ENCODE data around the gene GTF3C1. TPM values are rescaled to one million over a fixed set of nuclear protein-coding genes. Genes with fewer than 3 reads are reported as not detected.

GTF3C1 gene
- total RNA-seq, 2 donors from 2014 or later, result 45.8 to 48.8 TPM

DNA sequence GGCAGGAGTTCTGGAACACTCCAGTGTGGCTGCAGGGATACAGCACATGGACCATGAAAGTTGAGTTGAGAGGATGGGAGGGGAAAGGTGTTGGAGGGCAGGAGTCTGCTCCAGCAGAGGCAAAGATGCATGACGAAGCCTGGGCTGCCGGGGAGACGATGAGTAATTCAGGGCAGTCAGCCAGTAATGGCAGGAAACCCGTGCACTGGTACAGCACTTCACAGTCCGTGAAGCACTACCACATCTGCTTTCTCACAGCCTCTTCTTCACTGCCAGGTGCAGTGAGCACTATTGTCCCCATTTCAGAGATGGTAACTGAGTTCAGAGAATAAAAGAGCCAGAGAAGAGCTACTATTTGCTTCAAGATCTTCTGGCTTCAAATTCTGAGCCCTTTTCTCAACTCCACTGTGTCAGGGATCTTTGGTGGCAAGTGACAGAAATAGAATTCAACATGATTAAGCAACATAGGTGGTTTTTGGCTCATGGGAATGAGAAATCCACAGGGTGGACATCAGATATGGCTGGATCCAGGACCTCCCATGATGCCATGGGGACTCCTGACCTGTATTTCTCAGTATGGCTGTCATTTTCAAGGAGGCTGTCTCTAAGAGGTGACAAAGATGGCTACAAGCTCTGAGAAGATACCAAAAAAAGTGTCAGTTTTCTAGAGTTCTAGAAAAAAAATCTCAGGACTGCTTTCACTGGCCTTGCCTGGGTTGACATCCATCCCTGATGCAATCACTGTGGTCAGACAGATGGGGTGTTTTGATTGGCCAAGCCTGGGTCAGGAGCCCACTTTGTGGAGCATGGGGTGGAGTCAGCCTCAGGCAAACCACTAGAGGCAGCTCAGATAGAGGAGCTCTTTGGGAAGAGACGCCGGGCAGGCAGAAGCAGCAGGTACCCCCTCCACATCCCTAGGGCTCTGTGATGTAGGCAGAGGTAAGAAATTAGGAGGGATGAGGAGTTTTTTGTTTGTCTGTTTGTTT lies 123.0 kb downstream of the GTF3C1 start:
- ATAC-seq (no peak), DNase-seq (no peak)
- intact Hi-C loops (cut with DNase I, micrococcal nuclease), result no loop called here

DNA sequence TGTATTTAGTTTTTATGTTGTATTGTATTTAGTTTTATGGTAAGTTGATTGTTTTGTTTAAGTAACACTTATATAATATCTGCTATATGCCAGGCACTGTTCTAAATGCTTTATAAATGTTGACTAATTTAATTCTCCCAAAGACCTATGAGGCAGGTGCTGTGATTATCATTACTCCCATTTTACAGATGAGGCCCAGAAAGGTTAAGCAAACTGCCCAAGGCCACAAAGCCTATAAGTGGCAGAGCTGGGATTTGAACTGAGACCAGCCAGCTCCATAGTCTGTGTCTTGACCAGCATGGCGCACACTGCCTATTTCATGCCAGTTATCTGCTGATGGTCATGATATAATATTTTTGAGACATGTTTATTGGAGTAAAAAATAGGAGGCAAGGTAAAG lies 123.8 kb downstream of the GTF3C1 start:
- no peak for DNase-seq
- intact Hi-C loops (cut with DNase I, micrococcal nuclease), result no loop called here
- no peak for ATAC-seq

DNA sequence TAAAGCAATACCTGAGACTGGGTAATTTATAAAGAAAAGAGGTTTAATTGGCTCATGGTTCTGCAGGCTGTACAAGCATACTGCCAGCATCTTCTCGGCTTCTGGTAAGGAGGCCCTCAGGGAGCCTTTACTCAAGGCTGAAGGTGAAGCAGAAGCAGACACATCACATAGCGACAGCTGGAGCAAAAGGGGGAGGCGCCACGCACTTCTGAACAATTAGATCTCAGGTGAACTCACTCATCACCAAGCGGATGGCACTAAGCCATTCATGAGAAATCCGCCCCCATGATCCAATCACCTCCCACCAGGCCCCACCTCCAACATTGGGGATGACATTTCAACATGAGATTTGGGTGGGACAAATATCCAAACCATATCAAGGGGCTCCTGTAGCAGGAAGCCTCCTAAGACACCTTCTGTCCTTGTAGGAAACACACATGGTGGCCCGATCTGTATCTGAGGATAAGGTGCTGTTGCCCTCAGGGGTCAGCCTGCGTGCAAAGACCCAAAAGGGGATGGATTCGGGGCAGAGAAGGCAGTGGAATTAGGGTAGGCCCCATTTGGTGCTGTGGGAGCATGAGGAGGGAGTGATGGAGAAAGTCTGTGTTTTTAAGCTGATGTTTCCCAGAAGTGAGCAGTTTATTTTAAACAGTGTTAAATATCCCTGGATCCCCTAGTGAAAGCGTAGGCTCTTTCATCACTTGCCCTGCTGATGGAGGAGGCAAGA lies 124.8 kb downstream of the GTF3C1 start:
- DNase-seq (no peak), ATAC-seq (no peak)
- intact Hi-C loops (cut with DNase I, micrococcal nuclease), result no loop called here

DNA sequence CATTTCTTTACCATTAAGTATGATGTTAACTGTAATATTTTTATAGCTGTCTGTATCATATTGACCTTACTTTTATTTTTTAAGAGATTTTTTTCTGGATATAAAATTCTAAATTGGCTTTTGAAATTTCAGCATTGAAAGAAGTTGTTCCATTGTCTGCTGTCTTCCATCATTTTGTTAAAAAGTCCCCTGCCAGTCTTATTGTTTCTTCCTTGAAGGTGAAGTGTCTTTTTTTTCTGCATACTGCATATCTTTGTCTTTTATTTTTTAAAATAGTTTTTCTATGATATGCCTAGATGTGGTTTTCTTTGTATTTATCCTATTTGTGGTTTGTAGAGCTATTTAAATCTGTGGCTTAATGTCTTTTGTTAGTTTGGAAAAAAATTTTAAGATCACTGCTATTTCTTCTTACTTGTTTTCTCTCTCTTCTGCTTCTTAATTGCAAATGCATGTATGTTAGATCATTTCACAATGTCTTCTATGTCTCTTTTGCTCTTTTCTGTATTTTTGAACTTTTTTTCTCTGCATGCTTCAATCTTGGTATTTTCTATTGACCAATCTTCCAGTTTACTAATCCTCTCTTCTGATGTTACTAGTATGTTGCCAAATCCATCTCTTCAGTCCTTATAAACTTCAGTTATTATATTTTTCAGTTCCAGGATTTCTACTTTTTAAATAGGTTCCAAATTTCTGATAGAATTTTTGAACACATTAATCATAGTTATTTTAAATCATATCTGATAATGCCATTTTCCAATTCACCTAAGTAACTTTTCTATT lies 127.6 kb downstream of the GTF3C1 start:
- no peak for ATAC-seq
- intact Hi-C loops (cut with DNase I, micrococcal nuclease), result no loop called here
- no peak for DNase-seq

DNA sequence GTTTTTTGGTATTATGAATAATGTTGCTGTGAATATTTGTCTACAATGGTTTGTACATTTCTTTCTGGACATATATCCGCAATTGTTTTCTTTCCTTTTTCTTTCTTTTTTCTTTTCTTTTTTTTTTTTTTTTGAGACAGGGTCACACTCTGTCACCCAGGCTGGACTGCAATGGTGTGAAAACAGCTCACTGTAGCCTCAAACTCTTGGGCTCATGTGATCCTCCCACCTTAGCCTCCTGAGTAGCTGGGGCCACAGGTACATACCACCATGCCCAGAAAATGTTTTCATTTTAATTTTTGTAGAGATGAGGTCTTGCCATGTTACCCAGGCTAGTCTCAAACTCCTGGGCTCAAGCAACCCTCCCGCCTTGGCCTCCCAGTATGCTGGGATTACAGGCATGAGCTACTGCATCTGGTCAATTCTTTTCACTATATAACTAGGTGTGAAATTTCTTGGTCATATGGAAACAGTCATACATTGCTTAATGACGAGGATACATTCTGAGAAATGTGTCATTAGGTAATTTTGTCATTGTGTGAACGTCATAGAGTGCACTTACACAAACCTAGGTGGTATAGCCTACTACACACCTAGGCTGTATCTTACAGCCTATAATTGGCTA lies 132.6 kb downstream of the GTF3C1 start:
- intact Hi-C loops (cut with DNase I, micrococcal nuclease), result no loop called here
- DNase-seq, result no peak
- ATAC-seq, result no peak

DNA sequence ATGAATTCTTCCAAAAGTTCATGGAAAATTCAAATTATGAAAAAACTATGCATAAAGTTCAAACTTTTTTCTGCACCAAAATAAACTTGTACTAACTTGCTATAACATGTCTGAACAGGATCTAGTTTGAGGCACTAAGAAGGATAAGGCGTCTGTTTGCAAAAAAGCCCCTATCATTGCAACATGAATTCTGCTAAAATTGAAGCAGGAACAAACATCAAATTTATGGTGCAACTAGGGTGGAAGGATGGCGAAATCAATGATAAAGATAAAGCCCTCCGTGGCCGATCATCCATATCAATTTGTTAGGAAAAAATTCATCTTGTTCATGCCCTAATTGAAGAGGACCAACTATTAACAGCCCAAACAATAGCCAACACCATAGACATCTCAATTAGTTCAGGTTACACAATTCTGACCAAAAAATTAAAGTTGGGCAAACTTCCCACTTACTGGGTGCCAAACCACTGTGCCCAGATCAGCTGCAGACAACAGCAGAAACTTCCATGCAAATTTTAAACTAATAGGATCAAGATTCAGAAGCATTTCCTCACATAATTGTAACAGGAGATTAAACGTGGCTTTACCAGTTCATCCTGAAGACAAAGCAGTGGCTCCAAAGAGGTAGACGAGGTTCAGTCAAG lies 134.8 kb downstream of the GTF3C1 start:
- DNase-seq (no peak), ATAC-seq (no peak)
- intact Hi-C loops (cut with DNase I, micrococcal nuclease), result no loop called here

DNA sequence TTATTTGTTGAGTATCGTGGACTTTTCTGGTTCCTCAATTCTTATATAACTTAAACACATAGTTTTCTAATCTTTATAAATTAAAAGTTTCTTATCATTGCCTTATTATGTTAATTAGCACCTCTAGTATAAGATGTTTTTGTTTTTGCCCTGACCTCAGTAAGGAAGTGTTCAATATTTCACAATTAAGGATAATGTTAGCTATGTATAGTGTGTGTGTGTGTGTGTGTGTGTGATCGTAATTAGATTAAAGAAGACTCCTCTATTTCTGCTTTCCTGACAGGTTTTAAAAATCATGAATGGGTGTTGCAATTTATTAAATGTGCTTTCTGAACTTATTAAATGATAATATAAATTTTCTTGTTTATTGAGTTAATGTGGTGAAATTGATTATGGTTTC lies 135.8 kb downstream of the GTF3C1 start:
- no peak for ATAC-seq
- DNase-seq, result no peak
- intact Hi-C loops (cut with DNase I, micrococcal nuclease), result no loop called here

DNA sequence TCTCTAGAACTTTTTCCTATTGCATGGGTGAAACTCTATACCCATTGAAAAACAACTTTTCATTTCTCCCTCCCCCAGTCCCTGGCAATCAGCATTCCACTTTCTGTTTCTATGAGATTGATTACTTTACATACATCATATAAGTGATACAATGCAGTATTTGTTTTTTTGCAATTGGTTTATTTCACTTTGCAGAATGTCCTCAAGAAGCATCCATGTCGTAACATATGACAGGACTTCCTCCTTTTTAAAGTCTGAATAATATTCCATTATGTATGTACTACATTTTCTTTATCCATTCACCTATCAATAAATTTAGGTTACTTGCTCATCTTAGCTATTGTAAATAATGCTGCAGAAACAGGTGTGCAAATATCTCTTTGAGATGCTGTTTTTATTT lies 139.0 kb downstream of the GTF3C1 start:
- intact Hi-C loops (cut with DNase I, micrococcal nuclease), result no loop called here
- no peak for DNase-seq
- ATAC-seq, result no peak

Other genes with a start within 250 kb of the GTF3C1 start
- 100 to 1,000 TPM; 118 to 140 TPM for gene IL4R, start 235.9 kb downstream of the GTF3C1 start, total RNA-seq
- gene IL21R, start 147.7 kb downstream of the GTF3C1 start, total RNA-seq, result 1 to 10 TPM in 1 of 2 donors, under 1 TPM in 1; 0.40 to 1.0 TPM
- 10 to 100 TPM; 30.2 to 38.7 TPM for gene KATNIP, start 231 bp upstream of the GTF3C1 start, total RNA-seq

Measured in left colon (tissue), 2 donors.